Measurements from ENCODE around the gene UBR4. TPM values are rescaled to one million over a fixed set of nuclear protein-coding genes. Genes with fewer than 3 reads are reported as not detected.

The UBR4 gene
- total RNA-seq, 1 experiment from 2014 or later, result 131 TPM

DNA sequence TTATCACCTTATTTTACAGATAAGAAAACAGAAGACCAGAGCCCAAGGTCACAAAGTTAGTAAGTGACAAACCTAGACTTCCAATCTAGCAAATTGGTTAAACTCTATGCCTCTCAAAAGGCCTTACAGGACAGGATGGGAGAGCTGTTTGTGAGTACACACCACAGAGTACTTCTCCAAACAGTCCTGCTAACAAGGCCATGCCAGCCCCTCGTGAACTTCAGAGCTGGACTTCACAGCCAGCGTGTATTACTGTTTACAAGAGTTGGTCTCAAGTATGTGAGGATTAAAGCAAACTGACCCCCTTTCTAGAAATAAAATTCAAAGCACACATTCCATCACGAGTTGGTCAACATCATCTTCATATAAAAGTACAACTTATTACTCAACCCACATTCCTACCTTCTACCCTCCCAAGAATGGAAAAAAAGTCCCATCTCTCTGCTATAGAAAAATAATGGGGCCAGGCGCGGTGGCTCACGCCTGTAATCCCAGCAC is 19.8 kb upstream of the UBR4 start:
- no CpG with 5 or more reads among the region's 6 CpGs for WGBS (ENCODE audit: extremely low coverage, insufficient read length, low lambda C conversion rate)
- TF ChIP-seq CTCF (conservative IDR thresholded peaks at IDR 0.05), result no peak
- no peak overlapping the region for H3K56ac ChIP-seq (ENCODE audit: insufficient read length, low read depth, low read length)
- no peak overlapping the region for H2BK15ac ChIP-seq (ENCODE audit: low read depth, low read length)
- H3K4me1 ChIP-seq (ENCODE audit: insufficient read depth, low read length), result no peaks in the 10 kb centered on the region
- H2BK5ac ChIP-seq (ENCODE audit: insufficient read length, low read length), result no peak overlapping the region
- H4K8ac ChIP-seq (replicated peaks; ENCODE audit: insufficient read length, low read depth, low read length), result no peak overlapping the region
- H3K79me2 ChIP-seq (ENCODE audit: insufficient read depth, low read length), result no peaks in the 10 kb centered on the region
- no peak overlapping the region for H2BK12ac ChIP-seq (ENCODE audit: insufficient read length, low read depth, low read length)
- no peak overlapping the region for H3K27ac Mint-ChIP-seq
- H3K4ac ChIP-seq (ENCODE audit: low read depth, low read length), result no peak overlapping the region
- H3K9me3 Mint-ChIP-seq, result no peaks in the 10 kb centered on the region
- no peaks in the 10 kb centered on the region for H3K27me3 Mint-ChIP-seq (ENCODE audit: low read depth)
- no peak overlapping the region for H3K23ac ChIP-seq (ENCODE audit: insufficient read length, low read depth, low read length)
- H4K20me1 ChIP-seq (ENCODE audit: control insufficient read depth, insufficient read depth, insufficient read length), result no peaks in the 10 kb centered on the region
- no peak overlapping the region for H2BK20ac ChIP-seq (ENCODE audit: low read depth, low read length, poor library complexity, severe bottlenecking)
- H3K14ac ChIP-seq (ENCODE audit: insufficient read depth, low read length), result no peak overlapping the region
- no peak overlapping the region for H3K4me3 Mint-ChIP-seq
- H3K23me2 ChIP-seq (ENCODE audit: insufficient read length, low read depth, low read length, poor library complexity, severe bottlenecking), result no peaks in the 10 kb centered on the region
- peaks cover 39 to 93% (median 77%) of the 10 kb centered on the region in 3 experiments for H3K36me3 Mint-ChIP-seq (ENCODE audit: insufficient read depth in 1 of 3, low read depth in 3 of 3)
- H4K5ac ChIP-seq (ENCODE audit: insufficient read length, low read depth, low read length), result no peak overlapping the region
- H3K4me2 ChIP-seq (ENCODE audit: insufficient read depth, insufficient read length, low read length), result no peak overlapping the region
- H2AK5ac ChIP-seq (ENCODE audit: insufficient read length, low read length), result no peak overlapping the region
- no peaks in the 10 kb centered on the region for H3K79me1 ChIP-seq (ENCODE audit: insufficient read depth, low read depth, low read length, poor library complexity, severe bottlenecking)
- H3K9ac ChIP-seq (ENCODE audit: extremely low read depth, insufficient read length, low read length), result no peak overlapping the region
- no peak overlapping the region for H4K91ac ChIP-seq (ENCODE audit: insufficient read length, low read depth, low read length)
- H2AFZ ChIP-seq (ENCODE audit: low read length), result no peak overlapping the region
- H3K18ac ChIP-seq (ENCODE audit: insufficient read length, low read depth, low read length), result no peak overlapping the region
- H3K9me3 ChIP-seq (ENCODE audit: control insufficient read depth, low read depth, low read length), result no peaks in the 10 kb centered on the region
- no peak overlapping the region for H2BK120ac ChIP-seq (ENCODE audit: low read depth, low read length, poor library complexity, severe bottlenecking)
- no peaks in the 10 kb centered on the region for H3K4me1 Mint-ChIP-seq
- H3K27me3 ChIP-seq (ENCODE audit: insufficient read depth, low read length), result no peaks in the 10 kb centered on the region
- no peak overlapping the region for H3T11ph ChIP-seq (ENCODE audit: low read length)
- DNase-seq, result no peak
- H3K27ac ChIP-seq (ENCODE audit: insufficient read length, low read depth, low read length), result no peak overlapping the region
